CD4-positive, alpha-beta memory T cell (primary cell): ENCODE data around the gene HSP90AB1. TPM values are rescaled to one million over a fixed set of nuclear protein-coding genes. Genes with fewer than 3 reads are reported as not detected.
A peak's percentile ranks its signal among the peaks of the same experiment; 100 is the strongest.

Source experiments
- CTCF ChIA-PET: fragments of 350-600 bp; sonication (Branson Sonifier 250); formaldehyde crosslinking; loops from one replicate; lab custom pipeline; 2021; ENCODE audit warnings: inconsistent platforms; ENCODE audit not compliant: partially characterized antibody; lab: Charles Lee
- POLR2A ChIA-PET: fragments of 350-600 bp; sonication (Branson Sonifier 250); formaldehyde crosslinking; loops from one replicate; lab custom pipeline; 2021; ENCODE audit not compliant: partially characterized antibody; lab: Charles Lee
- DNase-seq, 5 donors: peaks; one replicate each; pipeline versions ENCODE4 v3.0.0 to v3.0.0-alpha.2; 2020 to 2022; ENCODE audit warnings: mixed read lengths in 1 of 5
- H3K27ac ChIP-seq: one replicate; pipeline ENCODE4 v1.7.0; 2013; ENCODE audit warnings: low read depth, low read length
- H3K27me3 ChIP-seq: 2 replicates; pipeline ENCODE4 v1.7.0; 2013; ENCODE audit warnings: mild to moderate bottlenecking, low read length, moderate library complexity; ENCODE audit not compliant: insufficient read depth
- H3K36me3 ChIP-seq: 2 replicates; pipeline ENCODE4 v1.7.0; 2013; ENCODE audit warnings: mild to moderate bottlenecking, low read length, moderate library complexity; ENCODE audit not compliant: insufficient read depth
- H3K4me1 ChIP-seq: 2 replicates; pipeline ENCODE4 v1.7.0; 2013; ENCODE audit warnings: mild to moderate bottlenecking, low read length, moderate library complexity; ENCODE audit not compliant: insufficient read depth
- H3K4me3 ChIP-seq, 2 donors: one replicate each; pipeline ENCODE4 v1.7.0; 2013; ENCODE audit warnings: low read length in 2 of 2, mild to moderate bottlenecking in 1 of 2
- H3K9me3 ChIP-seq, 2 donors: one replicate each; pipeline ENCODE4 v1.7.0; 2013; ENCODE audit warnings: low read length in 2 of 2, control low read depth in 1 of 2; ENCODE audit not compliant: control insufficient read depth in 1 of 2
- H3K27ac Mint-ChIP-seq, 7 donors: one replicate each; pipeline ENCODE4 v1.8.0; 2020 to 2021; ENCODE audit warnings: mixed read lengths in 7 of 7, mild to moderate bottlenecking in 6 of 7, inconsistent platforms in 3 of 7, moderate library complexity in 3 of 7
- H3K27me3 Mint-ChIP-seq, 2 donors: one replicate each; pipeline ENCODE4 v1.8.0; 2020 to 2021; ENCODE audit warnings: mixed read lengths in 2 of 2
- H3K36me3 Mint-ChIP-seq, 2 donors: one replicate each; pipeline ENCODE4 v1.8.0; 2020 to 2021; ENCODE audit warnings: mixed read lengths in 2 of 2, inconsistent platforms in 1 of 2, mild to moderate bottlenecking in 1 of 2
- H3K4me1 Mint-ChIP-seq, 4 donors: one replicate each; pipeline ENCODE4 v1.8.0; 2020 to 2021; ENCODE audit warnings: mixed read lengths in 4 of 4, mild to moderate bottlenecking in 1 of 4
- H3K4me3 Mint-ChIP-seq, 8 donors: one replicate each; pipeline ENCODE4 v1.8.0; 2020 to 2021; ENCODE audit warnings: mixed read lengths in 8 of 8, mild to moderate bottlenecking in 7 of 8, moderate library complexity in 6 of 8, inconsistent platforms in 3 of 8
- H3K9me3 Mint-ChIP-seq, 8 donors: one replicate each; pipeline ENCODE4 v1.8.0; 2020 to 2021; ENCODE audit warnings: mixed read lengths in 8 of 8, mild to moderate bottlenecking in 5 of 8, inconsistent platforms in 3 of 8, moderate library complexity in 1 of 8
- intact Hi-C: fragments of 100-400 bp; cut with micrococcal nuclease; formaldehyde crosslinking; loops from one replicate; pipeline ENCODE4 v1.15.1; 2023
- polyA plus RNA-seq, 2 donors: library from polyadenylated mRNA; unstranded; fragments of 300-500 nt; fragmentation: Illumina TruSeq; gene quantifications; one replicate each; pipeline ENCODE4 v1.2.3, GENCODE V29; 2021
- total RNA-seq, 2 experiments: library from RNA; stranded (reverse); gene quantifications; one replicate each; pipeline ENCODE4 v1.2.3, GENCODE V29; 2021

HSP90AB1 gene
- total and polyA plus RNA-seq, 4 experiments from 2014 or later, result 303 to 432 (median 354) TPM

- Mint-ChIP-seq H3K4me1 (peaks cover 0 to 13% (median 2%) of the 10 kb centered on the region in 4 donors), H3K9me3 (peaks cover 0 to 2% (median 0%) of the 10 kb centered on the region in 8 donors), H3K4me3 (peak overlapping the region in 1 of 8 donors; percentile 34), H3K36me3 (peaks cover 0 to 9% of the 10 kb centered on the region in 2 donors), H3K27me3 (peaks cover 42 to 62% of the 10 kb centered on the region in 2 donors), H3K27ac (no peak overlapping the region)
- Histone ChIP-seq H3K4me1 (peaks cover 7% of the 10 kb centered on the region), H3K36me3 (no peaks in the 10 kb centered on the region), H3K27ac (no peak overlapping the region), H3K9me3 (no peaks in the 10 kb centered on the region), H3K27me3 (peaks cover 34% of the 10 kb centered on the region), H3K4me3 (peak overlapping the region in 1 of 2 donors; percentile 5)
- intact Hi-C loops, result no loop called here
- DNase-seq, result no peak
- ChIA-PET POLR2A (no interaction called here), CTCF (no interaction called here)
These were observed 29.1 kb downstream of the HSP90AB1 start for GRCh38 chr6:44275749-44276648.

DNA sequence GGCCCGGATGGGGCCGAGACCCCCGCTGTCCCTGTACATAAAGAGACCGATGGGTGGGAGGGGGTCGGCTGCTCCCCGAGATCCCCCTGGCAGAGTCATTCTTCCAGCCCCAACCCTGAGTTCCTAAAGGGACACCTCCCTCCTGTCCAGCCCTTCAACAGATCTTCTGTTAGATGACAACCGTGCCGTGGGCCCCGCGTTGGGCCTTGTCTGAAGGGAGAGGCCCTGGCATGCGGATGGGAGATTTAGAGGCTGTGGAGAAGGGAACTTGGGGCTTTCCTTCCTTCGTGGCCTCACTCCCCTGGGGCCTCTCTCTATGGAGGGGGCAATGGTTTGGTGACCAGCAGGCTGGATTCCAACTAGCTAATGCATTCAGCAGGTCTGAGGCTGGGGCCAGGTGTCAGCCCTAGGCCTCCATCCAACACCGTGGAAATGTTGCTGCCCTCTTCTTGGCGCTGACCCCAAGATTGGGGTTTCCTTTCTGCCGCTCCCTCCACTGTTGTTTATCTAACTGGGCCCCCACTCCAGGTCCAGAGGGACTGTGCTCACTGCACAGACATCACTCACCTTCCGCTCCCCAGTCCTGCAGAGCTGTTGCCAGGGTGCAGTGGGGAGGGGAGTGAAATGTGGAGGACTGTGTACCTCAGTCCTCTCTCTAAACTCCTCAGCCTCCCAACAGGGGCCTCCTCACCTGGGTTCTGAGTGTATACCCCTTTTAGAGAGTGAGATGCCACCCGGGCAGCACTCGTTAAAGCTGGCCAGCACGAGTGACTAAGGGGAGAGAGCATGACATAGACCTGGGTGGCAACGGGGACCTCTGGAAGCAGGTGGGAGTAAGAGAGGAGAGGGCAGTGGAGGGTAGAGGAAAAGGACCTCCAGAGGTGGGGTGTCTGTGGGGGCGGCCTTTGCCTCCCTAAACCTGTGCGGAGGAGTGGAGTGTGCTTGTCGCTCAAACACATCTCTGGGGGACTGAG lies 30.1 kb downstream of the HSP90AB1 start:
- Histone ChIP-seq H3K4me1 (no peaks in the 10 kb centered on the region), H3K36me3 (no peaks in the 10 kb centered on the region), H3K27ac (no peak overlapping the region), H3K4me3 (no peak overlapping the region), H3K27me3 (peaks cover 25% of the 10 kb centered on the region), H3K9me3 (no peaks in the 10 kb centered on the region)
- POLR2A ChIA-PET, result no interaction called here
- peaks cover 37 to 55% of the 10 kb centered on the region in 2 donors for H3K27me3 Mint-ChIP-seq
- peak overlapping the region in 5 of 8 donors; percentile 25 to 73 (median 39) for H3K4me3 Mint-ChIP-seq
- DNase-seq, result no peak
- CTCF ChIA-PET, result interaction anchor here (1.3 kb wide), 1 partner anchor 28 kb away, joined by 5 read pairs; no protein-coding TSS in a partner anchor
- H3K4me1 Mint-ChIP-seq, result peaks cover 0 to 13% (median 0%) of the 10 kb centered on the region in 4 donors
- intact Hi-C loops, result no loop called here
- no peak overlapping the region for H3K27ac Mint-ChIP-seq
- peaks cover 0 to 2% (median 0%) of the 10 kb centered on the region in 8 donors for H3K9me3 Mint-ChIP-seq
- peaks cover 0 to 9% of the 10 kb centered on the region in 2 donors for H3K36me3 Mint-ChIP-seq

- Histone ChIP-seq H3K27ac (no peak overlapping the region), H3K27me3 (peaks cover 16% of the 10 kb centered on the region), H3K4me1 (no peaks in the 10 kb centered on the region), H3K4me3 (no peak overlapping the region), H3K9me3 (no peaks in the 10 kb centered on the region), H3K36me3 (no peaks in the 10 kb centered on the region)
- intact Hi-C loops, result no loop called here
- Mint-ChIP-seq H3K9me3 (peaks cover 0 to under 1% (median 0%) of the 10 kb centered on the region in 8 donors), H3K36me3 (peaks cover 0 to 9% of the 10 kb centered on the region in 2 donors), H3K4me3 (peak overlapping the region in 1 of 8 donors; percentile 49), H3K27ac (no peak overlapping the region), H3K4me1 (peaks cover 0 to 13% (median 0%) of the 10 kb centered on the region in 4 donors), H3K27me3 (peaks cover 36 to 56% of the 10 kb centered on the region in 2 donors)
- ChIA-PET POLR2A (no interaction called here), CTCF (interaction anchor here (1.3 kb wide), 2 partner anchors 10 to 27 kb away, joined by 4 to 5 read pairs; no protein-coding TSS in a partner anchor)
- DNase-seq, result no peak
These were observed 30.9 kb downstream of the HSP90AB1 start for GRCh38 chr6:44277763-44278162.

DNA sequence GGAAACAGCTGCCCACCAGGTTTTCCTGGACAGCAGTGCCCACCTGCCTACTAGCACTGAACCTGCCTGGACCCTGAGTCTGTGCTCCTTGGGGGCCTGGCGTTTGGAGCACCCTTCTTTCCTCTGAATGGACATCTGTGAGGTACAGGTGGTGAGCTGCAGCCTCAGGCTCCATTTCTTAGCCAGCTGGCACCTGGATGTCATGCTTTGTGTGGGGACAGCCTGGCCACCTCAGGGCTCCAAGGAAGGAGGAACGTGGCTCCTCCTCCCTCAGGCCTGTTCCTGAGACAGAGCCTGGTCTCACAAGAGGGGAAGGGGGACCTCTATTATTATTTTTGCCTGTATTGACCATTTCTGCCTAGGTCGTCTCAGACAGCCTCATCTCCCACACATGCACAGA lies 31.4 kb downstream of the HSP90AB1 start:
- intact Hi-C loops, result no loop called here
- H3K27ac Mint-ChIP-seq, result no peak overlapping the region
- H3K27ac ChIP-seq, result no peak overlapping the region
- no peaks in the 10 kb centered on the region for H3K9me3 ChIP-seq
- no peak overlapping the region for H3K4me3 ChIP-seq
- peaks cover 0 to 9% of the 10 kb centered on the region in 2 donors for H3K36me3 Mint-ChIP-seq
- no peaks in the 10 kb centered on the region for H3K4me1 ChIP-seq
- H3K27me3 Mint-ChIP-seq, result peaks cover 33 to 53% of the 10 kb centered on the region in 2 donors
- H3K9me3 Mint-ChIP-seq, result no peaks in the 10 kb centered on the region
- H3K4me3 Mint-ChIP-seq, result no peak overlapping the region
- H3K4me1 Mint-ChIP-seq, result peaks cover 0 to 13% (median 0%) of the 10 kb centered on the region in 4 donors
- H3K27me3 ChIP-seq, result peaks cover 14% of the 10 kb centered on the region
- ChIA-PET CTCF (interaction anchor here (1.3 kb wide), 2 partner anchors 10 to 27 kb away, joined by 4 to 5 read pairs; no protein-coding TSS in a partner anchor), POLR2A (no interaction called here)
- DNase-seq, result no peak
- H3K36me3 ChIP-seq, result no peaks in the 10 kb centered on the region

- Histone ChIP-seq H3K36me3 (no peaks in the 10 kb centered on the region), H3K4me3 (no peak overlapping the region), H3K27me3 (peaks cover 14% of the 10 kb centered on the region), H3K27ac (no peak overlapping the region), H3K4me1 (no peaks in the 10 kb centered on the region), H3K9me3 (no peaks in the 10 kb centered on the region)
- CTCF ChIA-PET, result interaction anchor here (1.3 kb wide), 1 partner anchor 11 kb away, joined by 4 read pairs; no protein-coding TSS in a partner anchor
- H3K36me3 Mint-ChIP-seq, result peaks cover 0 to 9% of the 10 kb centered on the region in 2 donors
- POLR2A ChIA-PET, result no interaction called here
- H3K27ac Mint-ChIP-seq, result no peak overlapping the region
- intact Hi-C loops, result no loop called here
- no peak for DNase-seq
- H3K4me3 Mint-ChIP-seq, result no peak overlapping the region
- peaks cover 0 to 13% (median 0%) of the 10 kb centered on the region in 4 donors for H3K4me1 Mint-ChIP-seq
- H3K9me3 Mint-ChIP-seq, result no peaks in the 10 kb centered on the region
- peaks cover 33 to 52% of the 10 kb centered on the region in 2 donors for H3K27me3 Mint-ChIP-seq
These were observed 32.1 kb downstream of the HSP90AB1 start for GRCh38 chr6:44278774-44279697.

GRCh38 chr6:44284121-44284520 lies 37.2 kb downstream of the HSP90AB1 start:
- H3K9me3 Mint-ChIP-seq, result peaks cover 0 to 3% (median 0%) of the 10 kb centered on the region in 8 donors
- peaks cover 40 to 52% of the 10 kb centered on the region in 2 donors for H3K27me3 Mint-ChIP-seq

More at GRCh38 chr6:44284121-44284520, 37.2 kb downstream of the HSP90AB1 start:
- peaks cover under 1% of the 10 kb centered on the region for H3K27me3 ChIP-seq
- ChIA-PET CTCF (no interaction called here), POLR2A (no interaction called here)
- Mint-ChIP-seq H3K4me1 (no peaks in the 10 kb centered on the region), H3K36me3 (peaks cover 0 to 4% of the 10 kb centered on the region in 2 donors), H3K4me3 (no peak overlapping the region), H3K27ac (no peak overlapping the region)
- no peak overlapping the region for H3K27ac ChIP-seq
- H3K4me1 ChIP-seq, result no peaks in the 10 kb centered on the region
- H3K36me3 ChIP-seq, result no peaks in the 10 kb centered on the region
- no peak for DNase-seq
- intact Hi-C loops, result no loop called here
- no peaks in the 10 kb centered on the region for H3K9me3 ChIP-seq
- no peak overlapping the region for H3K4me3 ChIP-seq
